ENCODE data around the gene SORCS2. TPM values are rescaled to one million over a fixed set of nuclear protein-coding genes. Genes with fewer than 3 reads are reported as not detected.

The SORCS2 gene
- total RNA-seq, 4 donors from 2014 or later, result 0.48 to 1.8 (median 0.68) TPM; not detected in 1

GRCh38 chr4:7622371-7622770, 430.0 kb downstream of the SORCS2 start:
- no peak for DNase-seq
- H3K27ac ChIP-seq, result no peak overlapping the region
- no peak overlapping the region for H3K4me3 ChIP-seq
- TF ChIP-seq EP300 (IDR thresholded peaks at IDR 0.05; ENCODE audit: low read depth) (no peak), POLR2AphosphoS5 (IDR thresholded peaks at IDR 0.05) (no peak), POLR2A (IDR thresholded peaks at IDR 0.05) (no peak), CTCF (IDR thresholded peaks at IDR 0.05) (no peak)
- no peaks in the 10 kb centered on the region for H3K27me3 ChIP-seq
- in situ Hi-C loops (cut with MboI; ENCODE audit: low pct_ligation_motif_present in 1 of 4, low pct_unique_long_range_greater_than_20kb in 1 of 4, low sequenced_read_pairs in 3 of 4), result no loop called here
- 70% methylated on average over 9 of the region's 9 CpGs; no CpG with 5 or more reads in 1 of the 2 donors for WGBS, 2 donors (ENCODE audit: low coverage in 1 of 2)
- H3K9me3 ChIP-seq, result no peaks in the 10 kb centered on the region
- intact Hi-C loops (cut with DNase I; ENCODE audit: low total_unique reads), result no loop called here
- H3K36me3 ChIP-seq, result no peaks in the 10 kb centered on the region
- no peaks in the 10 kb centered on the region for H3K4me1 ChIP-seq

- WGBS, 2 donors (ENCODE audit: low coverage in 1 of 2), result 86% methylated on average over 13 of the region's 13 CpGs; no CpG with 5 or more reads in 1 of the 2 donors
- no peak for TF ChIP-seq POLR2AphosphoS5 (IDR thresholded peaks at IDR 0.05)
- no peak for TF ChIP-seq CTCF (IDR thresholded peaks at IDR 0.05)
- TF ChIP-seq POLR2A (IDR thresholded peaks at IDR 0.05), result no peak
- TF ChIP-seq EP300 (IDR thresholded peaks at IDR 0.05; ENCODE audit: low read depth), result no peak
- intact Hi-C loops (cut with DNase I; ENCODE audit: low total_unique reads), result no loop called here
Measured at GRCh38 chr4:7623468-7623867, 431.1 kb downstream of the SORCS2 start.

GRCh38 chr4:7624396-7624980, 432.1 kb downstream of the SORCS2 start:
- 80 to 84% methylated on average over 7 to 11 of the region's 11 CpGs for WGBS, 2 donors (ENCODE audit: low coverage in 1 of 2)
- TF ChIP-seq POLR2A (IDR thresholded peaks at IDR 0.05) (no peak), POLR2AphosphoS5 (IDR thresholded peaks at IDR 0.05) (no peak), CTCF (IDR thresholded peaks at IDR 0.05) (no peak), EP300 (IDR thresholded peaks at IDR 0.05; ENCODE audit: low read depth) (no peak)
- intact Hi-C loops (cut with DNase I; ENCODE audit: low total_unique reads), result no loop called here
- no peaks in the 10 kb centered on the region for H3K4me1 ChIP-seq
- no peaks in the 10 kb centered on the region for H3K27me3 ChIP-seq
- H3K4me3 ChIP-seq, result no peak overlapping the region
- H3K27ac ChIP-seq, result no peak overlapping the region
- DNase-seq, result no peak
- no peaks in the 10 kb centered on the region for H3K9me3 ChIP-seq
- in situ Hi-C loops (cut with MboI; ENCODE audit: low pct_ligation_motif_present in 1 of 4, low pct_unique_long_range_greater_than_20kb in 1 of 4, low sequenced_read_pairs in 3 of 4), result no loop called here
- no peaks in the 10 kb centered on the region for H3K36me3 ChIP-seq

More at GRCh38 chr4:7623468-7623867, 431.1 kb downstream of the SORCS2 start:
- in situ Hi-C loops (cut with MboI; ENCODE audit: low pct_ligation_motif_present in 1 of 4, low pct_unique_long_range_greater_than_20kb in 1 of 4, low sequenced_read_pairs in 3 of 4), result no loop called here
- DNase-seq, result no peak
- Histone ChIP-seq H3K4me3 (no peak overlapping the region), H3K4me1 (no peaks in the 10 kb centered on the region), H3K9me3 (no peaks in the 10 kb centered on the region), H3K27me3 (no peaks in the 10 kb centered on the region), H3K36me3 (no peaks in the 10 kb centered on the region), H3K27ac (no peak overlapping the region)

- TF ChIP-seq CTCF (IDR thresholded peaks at IDR 0.05), result no peak
- TF ChIP-seq POLR2A (IDR thresholded peaks at IDR 0.05), result no peak
- TF ChIP-seq EP300 (IDR thresholded peaks at IDR 0.05; ENCODE audit: low read depth), result no peak
- TF ChIP-seq POLR2AphosphoS5 (IDR thresholded peaks at IDR 0.05), result no peak
- intact Hi-C loops (cut with DNase I; ENCODE audit: low total_unique reads) (no loop called here), in situ Hi-C loops (cut with MboI; ENCODE audit: low pct_ligation_motif_present in 1 of 4, low pct_unique_long_range_greater_than_20kb in 1 of 4, low sequenced_read_pairs in 3 of 4) (no loop called here)
- DNase-seq, result no peak
- Histone ChIP-seq H3K27ac (no peak overlapping the region), H3K4me3 (no peak overlapping the region), H3K27me3 (no peaks in the 10 kb centered on the region), H3K4me1 (no peaks in the 10 kb centered on the region), H3K36me3 (no peaks in the 10 kb centered on the region), H3K9me3 (no peaks in the 10 kb centered on the region)
- WGBS, 2 donors (ENCODE audit: low coverage in 1 of 2), result 40 to 46% methylated on average over 1 to 3 of the region's 3 CpGs
Measured at GRCh38 chr4:7625071-7625470, 432.7 kb downstream of the SORCS2 start.
